Osteoblast (primary cell): ENCODE results near the gene TNS3. TPM values are rescaled to one million over a fixed set of nuclear protein-coding genes. Genes with fewer than 3 reads are reported as not detected.

Experiments used
- DNase-seq: peaks from one replicate; pipeline ENCODE4 v3.0.0; 2011; ENCODE audit warnings: low spot score, mixed read lengths; ENCODE audit not compliant: insufficient read length; ENCODE audit errors: missing footprints
- H2AFZ ChIP-seq: 2 replicates; pipeline ENCODE4 v1.6.0; 2011; ENCODE audit warnings: mild to moderate bottlenecking, low read length
- H3K27ac ChIP-seq: 2 replicates; pipeline ENCODE4 v1.5.1; 2011; ENCODE audit warnings: mild to moderate bottlenecking, low read depth, low read length, moderate library complexity
- H3K27me3 ChIP-seq: 2 replicates; pipeline ENCODE4 v1.6.0; 2012; ENCODE audit warnings: mild to moderate bottlenecking, control low read depth, inconsistent platforms, low read length, moderate library complexity; ENCODE audit not compliant: insufficient read depth
- H3K36me3 ChIP-seq: 2 replicates; pipeline ENCODE4 v1.5.1; 2011; ENCODE audit warnings: mild to moderate bottlenecking, low read length, control low read depth, moderate library complexity; ENCODE audit not compliant: insufficient read depth
- H3K4me1 ChIP-seq: 2 replicates; pipeline ENCODE4 v1.5.1; 2011; ENCODE audit warnings: mild to moderate bottlenecking, low read length, control low read depth, moderate library complexity; ENCODE audit not compliant: insufficient read depth
- H3K4me2 ChIP-seq: 2 replicates; pipeline ENCODE4 v1.6.0; 2011; ENCODE audit warnings: mild to moderate bottlenecking, low read length; ENCODE audit not compliant: insufficient read depth
- H3K4me3 ChIP-seq: fragments of 200-600 bp; sonication (generic); 3 replicates; pipeline ENCODE4 v1.5.1; 2012; ENCODE audit warnings: mild to moderate bottlenecking, low read length, inconsistent platforms; ENCODE audit not compliant: insufficient read depth
- H3K79me2 ChIP-seq: 2 replicates; pipeline ENCODE4 v1.6.0; 2012; ENCODE audit warnings: mild to moderate bottlenecking, low read length, control low read depth, inconsistent platforms; ENCODE audit not compliant: insufficient read depth
- H3K9me3 ChIP-seq: 2 replicates; pipeline ENCODE4 v1.5.1; 2011; ENCODE audit warnings: low read depth, low read length, control low read depth
- H4K20me1 ChIP-seq: 2 replicates; pipeline ENCODE4 v1.6.0; 2012; ENCODE audit warnings: mild to moderate bottlenecking, low read length, control low read depth; ENCODE audit not compliant: insufficient read depth
- CTCF ChIP-seq: IDR thresholded peaks from 2 replicates; pipeline ENCODE4 v1.5.1; 2011; ENCODE audit warnings: mild to moderate bottlenecking, low read depth, low read length, moderate library complexity; ENCODE audit errors: extremely low read depth
- total RNA-seq: library from RNA; depleted of rRNA; stranded (reverse); fragments of >200 nt; gene quantifications from 2 replicates; pipeline ENCODE4 v1.2.3, GENCODE V29; 2012

The TNS3 gene
- total RNA-seq, 1 donor = 67.3 TPM

- H3K4me3 ChIP-seq = peak overlapping the region; percentile 7
- H3K4me2 ChIP-seq = peak overlapping the region; percentile 43
- H3K27me3 ChIP-seq = no peaks in the 10 kb centered on the region
- peaks cover 20% of the 10 kb centered on the region for H3K79me2 ChIP-seq
- peaks cover 9% of the 10 kb centered on the region for H4K20me1 ChIP-seq
- no peak for TF ChIP-seq CTCF
- no peak overlapping the region for H2AFZ ChIP-seq
- peak overlapping the region; percentile 92 for H3K27ac ChIP-seq
- peaks cover 56% of the 10 kb centered on the region for H3K4me1 ChIP-seq
- peak; percentile 97 for DNase-seq
- peaks cover 4% of the 10 kb centered on the region for H3K36me3 ChIP-seq
- H3K9me3 ChIP-seq = no peaks in the 10 kb centered on the region
These were observed 128.5 kb downstream of the TNS3 start for GRCh38 chr7:47453093-47454061.

- no peak for TF ChIP-seq CTCF
- Histone ChIP-seq H3K79me2 (peaks cover 25% of the 10 kb centered on the region), H3K9me3 (no peaks in the 10 kb centered on the region), H2AFZ (no peak overlapping the region), H3K4me1 (peaks cover 50% of the 10 kb centered on the region), H3K4me3 (peak overlapping the region; percentile 7), H4K20me1 (peaks cover 12% of the 10 kb centered on the region), H3K4me2 (peak overlapping the region; percentile 43), H3K27ac (peak overlapping the region; percentile 92), H3K27me3 (no peaks in the 10 kb centered on the region), H3K36me3 (peaks cover 4% of the 10 kb centered on the region)
- no peak for DNase-seq
These were observed 129.2 kb downstream of the TNS3 start for GRCh38 chr7:47452715-47453092.

- H3K4me1 ChIP-seq = peaks cover 46% of the 10 kb centered on the region
- no peak overlapping the region for H2AFZ ChIP-seq
- no peak overlapping the region for H3K4me3 ChIP-seq
- no peaks in the 10 kb centered on the region for H3K27me3 ChIP-seq
- peaks cover 4% of the 10 kb centered on the region for H3K36me3 ChIP-seq
- H4K20me1 ChIP-seq = peaks cover 11% of the 10 kb centered on the region
- H3K4me2 ChIP-seq = no peak overlapping the region
- H3K9me3 ChIP-seq = no peaks in the 10 kb centered on the region
- TF ChIP-seq CTCF = no peak
- DNase-seq = no peak
- peak overlapping the region; percentile 92 for H3K27ac ChIP-seq
- H3K79me2 ChIP-seq = peaks cover 25% of the 10 kb centered on the region
These were observed 129.6 kb downstream of the TNS3 start for GRCh38 chr7:47452295-47452694.

GRCh38 chr7:47451851-47452205, 130.1 kb downstream of the TNS3 start:
- H2AFZ ChIP-seq = no peak overlapping the region
- H4K20me1 ChIP-seq = peaks cover 12% of the 10 kb centered on the region
- H3K27ac ChIP-seq = peak overlapping the region; percentile 92
- DNase-seq = no peak
- H3K27me3 ChIP-seq = no peaks in the 10 kb centered on the region
- H3K9me3 ChIP-seq = no peaks in the 10 kb centered on the region
- TF ChIP-seq CTCF = no peak
- H3K4me2 ChIP-seq = no peak overlapping the region
- H3K36me3 ChIP-seq = peaks cover 4% of the 10 kb centered on the region
- peaks cover 24% of the 10 kb centered on the region for H3K79me2 ChIP-seq
- no peak overlapping the region for H3K4me3 ChIP-seq
- peaks cover 51% of the 10 kb centered on the region for H3K4me1 ChIP-seq
